Stomach smooth muscle (tissue), 2 donors: Measurements from ENCODE around the gene OR8H2.

Experiments
- H3K27ac ChIP-seq: one replicate; pipeline ENCODE4 v1.7.0; 2013; ENCODE audit warnings: mild to moderate bottlenecking, low read length, inconsistent platforms
- H3K27me3 ChIP-seq, 2 donors: one replicate each; pipeline ENCODE4 v1.7.0; 2013; ENCODE audit warnings: low read length in 2 of 2; ENCODE audit not compliant: insufficient read depth in 2 of 2, control insufficient read depth in 1 of 2
- H3K36me3 ChIP-seq, 2 donors: one replicate each; pipeline ENCODE4 v1.7.0; 2013; ENCODE audit warnings: low read length in 2 of 2; ENCODE audit not compliant: control insufficient read depth in 2 of 2, insufficient read depth in 2 of 2
- H3K4me1 ChIP-seq: one replicate; pipeline ENCODE4 v1.7.0; 2013; ENCODE audit warnings: low read length; ENCODE audit not compliant: control insufficient read depth, insufficient read depth
- H3K4me3 ChIP-seq, 2 donors: one replicate each; pipeline ENCODE4 v1.7.0; 2013; ENCODE audit warnings: low read length in 2 of 2
- H3K9ac ChIP-seq, 2 donors: one replicate each; pipeline ENCODE4 v1.7.0; 2013; ENCODE audit warnings: low read length in 2 of 2, mild to moderate bottlenecking in 1 of 2
- H3K9me3 ChIP-seq, 2 donors: one replicate each; pipeline ENCODE4 v1.7.0; 2013; ENCODE audit warnings: low read length in 2 of 2; ENCODE audit not compliant: control insufficient read depth in 2 of 2
- donor health status: healthy.
- donor health status: Pancreatic carcinoma.

OR8H2 gene

DNA sequence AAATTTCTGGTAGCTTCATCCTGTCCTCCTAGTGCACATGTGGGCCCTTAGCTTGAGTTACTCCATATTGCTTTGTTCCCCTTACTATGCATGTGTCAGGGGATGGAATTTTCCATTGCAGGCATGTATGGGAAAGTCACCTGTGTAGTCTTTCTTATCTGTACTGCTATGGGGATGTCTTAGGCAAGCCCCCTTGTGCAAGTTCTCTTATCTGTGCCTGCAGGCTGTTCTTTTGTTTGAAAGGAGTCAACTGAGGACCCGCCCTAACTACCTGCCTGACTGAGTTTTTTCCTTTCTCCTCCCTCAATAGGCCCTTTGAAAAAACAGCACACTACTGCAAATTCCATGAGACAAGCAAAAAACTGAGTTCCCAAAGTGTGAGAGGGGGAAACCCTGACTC lies 47.9 kb downstream of the OR8H2 start:
- H3K4me3 ChIP-seq: no peak overlapping the region
- peaks cover 2 to 12% of the 10 kb centered on the region in 2 donors for H3K9me3 ChIP-seq
- H3K27me3 ChIP-seq: no peaks in the 10 kb centered on the region
- no peaks in the 10 kb centered on the region for H3K4me1 ChIP-seq
- H3K36me3 ChIP-seq: no peaks in the 10 kb centered on the region
- H3K27ac ChIP-seq: no peak overlapping the region
- H3K9ac ChIP-seq: no peak overlapping the region

DNA sequence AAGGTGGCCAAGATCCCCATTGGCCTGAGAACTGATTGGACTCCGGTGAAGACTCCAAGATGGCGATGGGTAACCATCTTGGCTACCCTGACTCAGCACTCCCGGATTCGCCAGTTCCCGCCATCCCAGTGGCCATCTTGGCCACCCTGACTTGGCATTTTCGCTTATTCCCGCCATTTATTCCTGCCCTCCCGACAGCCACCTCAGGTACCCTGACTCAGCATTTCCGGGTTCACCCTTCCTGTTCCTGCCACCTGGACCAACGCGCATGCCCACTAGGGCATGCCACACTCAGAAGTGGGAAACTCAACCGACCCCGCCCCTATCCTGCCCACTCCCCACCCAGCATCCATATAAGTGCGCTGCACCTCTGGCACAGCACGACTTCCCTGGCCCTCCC lies 48.8 kb downstream of the OR8H2 start:
- no peak overlapping the region for H3K27ac ChIP-seq
- H3K9ac ChIP-seq: no peak overlapping the region
- H3K4me3 ChIP-seq: no peak overlapping the region
- H3K9me3 ChIP-seq: peaks cover 2 to 12% of the 10 kb centered on the region in 2 donors
- no peaks in the 10 kb centered on the region for H3K36me3 ChIP-seq
- H3K4me1 ChIP-seq: no peaks in the 10 kb centered on the region
- H3K27me3 ChIP-seq: no peaks in the 10 kb centered on the region
